Suppressor macrophage (primary cell): ENCODE measurements around the gene NRIP1.
"Not testable (repeated sequence)": the region's sequence is repeated elsewhere in the genome, so short reads cannot be mapped to it uniquely, and the experiment has no call there.

Source experiments
- DNase-seq, 4 experiments: peaks; one replicate each; pipeline ENCODE4 v3.0.0-alpha.2; 2020 to 2022

The NRIP1 gene

GRCh38 chr21:15037900-15038293, 26.9 kb downstream of the NRIP1 start:
- no peak for DNase-seq

GRCh38 chr21:15037095-15037899, 27.5 kb downstream of the NRIP1 start:
- DNase-seq: no peak

DNA sequence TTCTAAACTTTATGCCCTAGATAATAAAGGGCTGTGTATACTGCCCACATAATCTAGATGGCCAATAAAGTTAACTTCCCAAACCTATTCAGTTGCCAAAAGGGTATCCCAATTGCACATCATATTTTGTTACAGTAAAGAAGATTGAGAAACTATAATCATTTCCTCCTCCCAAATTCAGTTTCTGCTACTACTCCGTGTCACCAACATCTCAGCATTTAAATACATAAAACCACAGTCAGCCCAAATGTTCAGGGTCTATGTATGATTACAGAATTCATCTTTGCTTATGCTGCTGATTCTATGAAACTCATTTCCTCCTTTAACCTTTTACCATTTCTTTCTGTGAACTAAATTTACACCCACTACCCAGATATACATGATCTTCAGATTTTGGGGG, 28.6 kb downstream of the NRIP1 start:
- no peak for DNase-seq

- no peak for DNase-seq
Observed at GRCh38 chr21:15034126-15034853, 30.5 kb downstream of the NRIP1 start.

- no peak for DNase-seq
Observed at GRCh38 chr21:15031790-15032357, 32.9 kb downstream of the NRIP1 start.

GRCh38 chr21:15031362-15031761, 33.4 kb downstream of the NRIP1 start:
- not testable (repeated sequence) for DNase-seq

GRCh38 chr21:15030861-15031260, 33.9 kb downstream of the NRIP1 start:
- not testable (repeated sequence) for DNase-seq

DNA sequence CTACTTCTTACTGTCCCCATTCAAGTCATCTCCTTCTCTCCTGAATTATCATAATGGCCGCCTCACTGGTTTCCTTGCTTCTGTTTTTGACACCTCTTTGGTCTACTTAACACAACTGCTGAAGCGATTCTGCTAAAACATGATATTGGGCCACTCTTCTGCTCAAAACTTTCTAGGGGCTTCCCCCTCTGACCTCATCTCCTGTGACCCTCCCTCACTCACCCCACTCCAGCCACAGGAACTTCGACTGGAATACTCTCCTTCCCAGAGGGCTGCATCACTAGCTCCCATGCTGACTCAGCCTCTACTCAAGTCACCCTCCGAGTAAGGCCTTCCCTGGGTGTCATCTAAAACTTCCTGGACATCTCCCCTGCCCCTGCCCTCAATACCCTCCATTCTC, 35.7 kb downstream of the NRIP1 start:
- no peak for DNase-seq

GRCh38 chr21:15028186-15028585, 36.6 kb downstream of the NRIP1 start:
- DNase-seq: peak in 3 of 4 experiments; percentile 2 to 57 (median 51)

DNA sequence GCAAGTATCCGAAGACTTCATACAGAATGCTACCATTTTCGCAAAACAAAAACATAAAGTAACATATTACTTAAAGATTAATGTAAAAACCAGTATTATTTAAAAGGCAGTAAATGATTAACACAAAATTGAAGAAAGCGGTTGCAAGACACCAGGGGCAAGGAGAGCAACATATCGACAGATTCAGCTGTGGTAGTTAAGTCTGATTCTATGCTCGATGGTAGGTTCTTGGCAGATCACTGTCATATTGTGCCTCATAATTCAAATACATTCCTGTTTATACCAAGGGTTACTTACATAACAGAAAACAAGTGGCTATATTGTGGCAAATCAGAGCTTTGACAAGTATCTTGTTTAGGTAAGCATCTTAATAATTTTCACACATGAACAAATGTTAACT, 37.7 kb downstream of the NRIP1 start:
- no peak for DNase-seq

GRCh38 chr21:15026370-15026769, 38.4 kb downstream of the NRIP1 start:
- DNase-seq: no peak

DNA sequence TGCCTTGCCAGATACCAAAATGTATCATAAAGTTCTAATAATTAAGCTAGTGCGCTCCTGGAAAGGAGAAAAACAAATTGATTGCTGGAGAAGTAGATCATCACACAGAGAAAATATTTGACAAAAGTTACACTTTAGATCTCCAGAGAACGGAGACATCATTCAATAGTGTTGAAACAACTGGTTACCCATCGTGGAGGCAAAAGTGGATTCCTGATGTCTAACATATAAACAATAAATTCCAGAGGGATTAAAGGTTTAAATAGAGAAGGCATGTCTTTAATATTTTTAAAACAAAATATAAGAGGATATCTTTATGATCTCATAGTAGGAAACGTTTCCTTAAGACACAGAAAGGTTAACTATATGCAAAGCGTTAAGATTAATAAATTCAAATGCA, 41.0 kb downstream of the NRIP1 start:
- no peak for DNase-seq

DNA sequence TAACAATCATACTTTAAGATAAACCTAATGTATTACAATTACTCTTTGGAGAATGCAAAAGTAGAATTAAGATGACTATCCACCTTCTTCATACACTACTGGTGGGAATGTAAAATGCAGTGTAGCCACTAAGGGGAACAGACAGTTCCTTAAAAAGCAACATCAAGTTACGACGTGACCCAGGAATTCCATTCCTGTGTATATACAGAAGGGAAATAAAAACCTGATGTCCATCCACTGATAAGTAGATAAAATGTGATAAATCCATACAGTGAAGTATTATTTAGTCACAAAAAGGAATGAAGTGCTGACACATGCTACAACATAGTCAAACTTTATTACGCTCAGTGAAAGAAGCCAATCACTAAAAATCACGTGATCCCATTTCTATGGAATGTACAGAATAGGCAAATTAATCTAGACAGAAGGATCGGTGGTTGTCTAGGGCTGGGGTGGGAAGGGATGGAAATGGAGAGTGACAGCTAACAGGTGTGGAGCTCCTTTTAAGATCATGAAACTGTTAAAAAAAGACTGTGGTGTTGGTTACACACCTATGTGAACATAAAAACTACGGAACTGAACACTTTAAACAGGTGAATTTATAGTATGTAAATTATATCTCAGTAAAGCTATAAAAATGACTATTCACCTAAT, 42.1 kb downstream of the NRIP1 start:
- no peak for DNase-seq

GRCh38 chr21:15020797-15021196, 44.0 kb downstream of the NRIP1 start:
- DNase-seq: no peak

- DNase-seq: no peak
Observed at GRCh38 chr21:15018382-15018781, 46.4 kb downstream of the NRIP1 start.

GRCh38 chr21:15015622-15016471, 49.0 kb downstream of the NRIP1 start:
- DNase-seq: peak in 1 of 4 experiments; percentile 19

- DNase-seq: no peak
Observed at GRCh38 chr21:15014221-15014620, 50.6 kb downstream of the NRIP1 start.

DNA sequence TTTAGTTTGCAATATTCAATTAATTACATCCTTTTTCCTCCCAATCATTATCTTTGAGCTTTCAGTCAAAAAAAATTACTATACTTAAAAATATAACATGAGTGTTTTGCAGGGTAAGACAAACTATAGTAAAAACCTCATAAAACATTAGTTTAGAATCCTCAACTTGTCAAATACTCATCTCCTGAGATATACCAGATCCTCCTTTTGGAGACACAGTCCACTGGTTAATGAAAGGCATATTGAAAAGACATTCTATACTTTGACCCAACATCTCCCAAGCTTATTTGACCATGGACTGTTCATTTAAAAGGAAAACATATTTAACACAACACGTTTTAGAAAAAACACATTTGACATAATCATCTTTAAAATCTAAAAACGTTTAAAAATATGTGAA, 52.8 kb downstream of the NRIP1 start:
- DNase-seq: no peak

GRCh38 chr21:15010645-15011044, 54.2 kb downstream of the NRIP1 start:
- DNase-seq: no peak

DNA sequence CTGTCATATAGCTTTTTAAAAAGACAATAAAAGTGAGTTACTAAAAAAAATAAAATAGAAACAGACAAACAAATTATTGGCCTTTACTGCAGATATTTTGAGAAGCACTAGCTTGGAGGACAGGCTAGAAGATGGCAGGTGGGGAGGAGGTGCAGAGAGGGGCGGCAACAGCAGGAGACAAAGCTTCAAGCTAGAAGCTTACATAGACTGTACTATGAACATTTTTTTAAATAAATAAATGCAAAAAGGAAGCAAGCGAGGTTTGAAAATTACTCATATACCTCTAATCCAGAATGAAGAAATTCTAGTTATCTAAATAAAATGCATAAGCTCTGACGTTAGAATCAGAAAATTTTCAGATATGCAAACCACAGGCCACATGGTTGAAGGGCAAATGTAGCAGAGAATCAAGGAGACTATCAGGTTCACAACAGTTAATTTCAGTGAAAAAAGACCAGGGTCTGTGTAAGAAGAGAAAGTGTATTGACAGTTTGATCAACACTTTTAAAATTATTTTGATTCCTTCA, 54.9 kb downstream of the NRIP1 start:
- DNase-seq: no peak

DNA sequence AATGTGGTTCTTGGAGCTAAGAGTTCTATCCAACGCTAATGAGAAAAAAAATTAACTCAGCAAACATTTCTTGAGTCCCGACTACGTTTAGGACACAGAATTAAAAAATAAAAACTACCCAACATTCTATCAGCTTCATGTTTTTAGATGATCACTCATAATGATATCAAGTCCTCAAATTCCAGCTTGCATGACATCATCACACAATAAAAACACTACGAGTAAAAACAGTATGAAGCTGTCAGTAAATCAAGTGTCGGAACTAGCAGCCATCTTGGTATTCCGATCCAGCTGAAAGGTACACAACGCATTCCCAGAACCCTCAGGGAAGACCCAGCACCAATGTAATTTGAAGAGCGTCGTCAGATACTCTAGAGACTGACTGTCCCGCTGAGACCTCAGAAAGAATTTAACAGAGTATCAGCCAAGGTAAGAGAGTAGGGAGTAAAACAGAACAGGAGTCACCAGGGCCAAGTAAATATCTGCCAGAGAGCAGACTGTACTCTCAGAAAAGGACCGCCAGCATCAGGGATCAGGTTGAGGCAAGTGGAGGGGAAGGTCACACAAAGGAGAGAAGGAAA, 57.0 kb downstream of the NRIP1 start:
- no peak for DNase-seq
